CD14-positive monocyte (primary cell): ENCODE results near the gene NRXN3. TPM values are rescaled to one million over a fixed set of nuclear protein-coding genes. Genes with fewer than 3 reads are reported as not detected.

Experiments used
- DNase-seq, 3 donors: peaks; one replicate each; pipeline ENCODE4 v3.0.0-alpha.2; 2011 to 2022
- H2AFZ ChIP-seq: 2 replicates; pipeline ENCODE4 v1.6.0; 2012; ENCODE audit warnings: mild to moderate bottlenecking, low read depth, low read length, inconsistent platforms; ENCODE audit not compliant: insufficient read depth, poor library complexity, severe bottlenecking
- H3K27ac ChIP-seq, 2 donors: 1 replicate in 1 of 2; 2 replicates in 1 of 2; pipeline ENCODE4 v1.5.1; 2012 to 2013; ENCODE audit warnings: low read length in 2 of 2, control low read depth in 1 of 2, inconsistent platforms in 1 of 2, low read depth in 1 of 2, mild to moderate bottlenecking in 1 of 2
- H3K27me3 ChIP-seq, 2 donors: one replicate each; pipeline versions ENCODE4 v1.6.0 to v1.6.1; 2011 to 2013; ENCODE audit warnings: low read length in 2 of 2; ENCODE audit not compliant: control insufficient read depth in 2 of 2, insufficient read depth in 2 of 2
- H3K36me3 ChIP-seq, 2 donors: replicated peaks in 1 of 2; 1 replicate in 1 of 2; 2 replicates in 1 of 2; pipeline versions ENCODE4 v1.5.1 to v1.6.1; 2012 to 2013; ENCODE audit warnings: low read length in 2 of 2, control low read depth in 1 of 2, inconsistent platforms in 1 of 2, mild to moderate bottlenecking in 1 of 2; ENCODE audit not compliant: insufficient read depth in 2 of 2, control insufficient read depth in 1 of 2
- H3K4me1 ChIP-seq, 2 donors: 1 replicate in 1 of 2; 2 replicates in 1 of 2; pipeline versions ENCODE4 v1.5.1 to v1.6.1; 2012 to 2013; ENCODE audit warnings: low read length in 2 of 2, control low read depth in 1 of 2, inconsistent platforms in 1 of 2, mild to moderate bottlenecking in 1 of 2, moderate library complexity in 1 of 2; ENCODE audit not compliant: insufficient read depth in 2 of 2, control insufficient read depth in 1 of 2
- H3K4me2 ChIP-seq: replicated peaks from 2 replicates; pipeline ENCODE3; 2012; ENCODE audit warnings: low read length, moderate library complexity, mild to moderate bottlenecking; ENCODE audit not compliant: poor library complexity, severe bottlenecking; ENCODE audit errors: extremely low read depth
- H3K4me3 ChIP-seq, 3 experiments: fragments of 200-600 bp in 1 of 3; sonication (generic) in 1 of 3; replicated peaks in 1 of 3; 1 replicate in 2 of 3; 2 replicates in 1 of 3; pipeline ENCODE4 v1.5.1; 2011 to 2013; ENCODE audit warnings: low read length in 3 of 3, mild to moderate bottlenecking in 3 of 3, control low read depth in 2 of 3, low read depth in 2 of 3, inconsistent platforms in 1 of 3, moderate library complexity in 1 of 3
- H3K79me2 ChIP-seq: 2 replicates; pipeline ENCODE4 v1.6.0; 2012; ENCODE audit warnings: mild to moderate bottlenecking, control low read depth, inconsistent platforms, low read length, moderate library complexity; ENCODE audit not compliant: insufficient read depth
- H3K9ac ChIP-seq: 2 replicates; pipeline ENCODE4 v1.6.0; 2017; ENCODE audit warnings: low read length, mild to moderate bottlenecking; ENCODE audit not compliant: insufficient read depth, poor library complexity, severe bottlenecking
- H3K9me3 ChIP-seq, 2 donors: replicated peaks in 1 of 2; 1 replicate in 1 of 2; 2 replicates in 1 of 2; pipeline versions ENCODE4 v1.5.1 to v1.6.1; 2012 to 2013; ENCODE audit warnings: low read length in 2 of 2, control low read depth in 1 of 2; ENCODE audit not compliant: control insufficient read depth in 1 of 2, insufficient read depth in 1 of 2
- H4K20me1 ChIP-seq: 2 replicates; pipeline ENCODE4 v1.6.0; 2012; ENCODE audit warnings: mild to moderate bottlenecking, low read length, control low read depth, moderate library complexity; ENCODE audit not compliant: insufficient read depth
- H3K27ac Mint-ChIP-seq, 7 donors: one replicate each; pipeline ENCODE4 v1.8.0; 2020; ENCODE audit warnings: mild to moderate bottlenecking in 7 of 7, mixed read lengths in 7 of 7, moderate library complexity in 6 of 7, inconsistent platforms in 2 of 7
- H3K27me3 Mint-ChIP-seq, 3 donors: one replicate each; pipeline ENCODE4 v1.8.0; 2021 to 2022; ENCODE audit warnings: low read depth in 3 of 3, mild to moderate bottlenecking in 3 of 3, mixed read lengths in 3 of 3, moderate library complexity in 3 of 3, inconsistent platforms in 1 of 3
- H3K36me3 Mint-ChIP-seq, 2 donors: one replicate each; pipeline ENCODE4 v1.8.0; 2020; ENCODE audit warnings: mixed read lengths in 2 of 2, inconsistent platforms in 1 of 2, mild to moderate bottlenecking in 1 of 2
- H3K4me1 Mint-ChIP-seq: one replicate; pipeline ENCODE4 v1.8.0; 2020; ENCODE audit warnings: mild to moderate bottlenecking, mixed read lengths
- H3K4me3 Mint-ChIP-seq, 2 donors: one replicate each; pipeline ENCODE4 v1.8.0; 2020; ENCODE audit warnings: mild to moderate bottlenecking in 2 of 2, mixed read lengths in 2 of 2, moderate library complexity in 1 of 2
- H3K9me3 Mint-ChIP-seq, 7 donors: one replicate each; pipeline ENCODE4 v1.8.0; 2020 to 2022; ENCODE audit warnings: mixed read lengths in 7 of 7, mild to moderate bottlenecking in 6 of 7, moderate library complexity in 6 of 7, inconsistent platforms in 2 of 7
- WGBS: methylation state at CpG from one replicate; pipeline ENCODE4 v1.1.5; 2013; ENCODE audit warnings: missing lambda C conversion rate; ENCODE audit not compliant: insufficient coverage; 5-methylcytosine and 5-hydroxymethylcytosine counted together
- intact Hi-C, 2 donors: fragments of 100-400 bp; cut with micrococcal nuclease; formaldehyde crosslinking; loops; one replicate each; pipeline versions ENCODE4 v1.15.0 to v1.15.1; 2023
- polyA plus RNA-seq, 3 donors: library from polyadenylated mRNA; depleted of rRNA in 1 of 3; unstranded in 2 of 3; stranded (reverse) in 1 of 3; fragments of 300-500 nt in 2 of 3; fragments of >200 nt in 1 of 3; fragmentation: Illumina TruSeq in 2 of 3; gene quantifications; 1 replicate in 2 of 3; 2 replicates in 1 of 3; pipeline ENCODE4 v1.2.3, GENCODE V29; 2012 to 2021
- TF ChIP-seq, protein P1 (sequence below): fragments of 200-600 bp; IDR thresholded peaks from one replicate; pipeline ENCODE4 v1.8.0; 2022; ENCODE audit warnings: antibody characterized with exemption, mild to moderate bottlenecking

NRXN3 gene
- polyA plus RNA-seq, 3 donors, result not detected

GRCh38 chr14:79597566-79597965, 1427.4 kb downstream of the NRXN3 start:
- H3K4me3 ChIP-seq, result no peak overlapping the region
- H2AFZ ChIP-seq, result no peak overlapping the region
- no peaks in the 10 kb centered on the region for H3K9me3 ChIP-seq
- TF ChIP-seq, protein P1, sequence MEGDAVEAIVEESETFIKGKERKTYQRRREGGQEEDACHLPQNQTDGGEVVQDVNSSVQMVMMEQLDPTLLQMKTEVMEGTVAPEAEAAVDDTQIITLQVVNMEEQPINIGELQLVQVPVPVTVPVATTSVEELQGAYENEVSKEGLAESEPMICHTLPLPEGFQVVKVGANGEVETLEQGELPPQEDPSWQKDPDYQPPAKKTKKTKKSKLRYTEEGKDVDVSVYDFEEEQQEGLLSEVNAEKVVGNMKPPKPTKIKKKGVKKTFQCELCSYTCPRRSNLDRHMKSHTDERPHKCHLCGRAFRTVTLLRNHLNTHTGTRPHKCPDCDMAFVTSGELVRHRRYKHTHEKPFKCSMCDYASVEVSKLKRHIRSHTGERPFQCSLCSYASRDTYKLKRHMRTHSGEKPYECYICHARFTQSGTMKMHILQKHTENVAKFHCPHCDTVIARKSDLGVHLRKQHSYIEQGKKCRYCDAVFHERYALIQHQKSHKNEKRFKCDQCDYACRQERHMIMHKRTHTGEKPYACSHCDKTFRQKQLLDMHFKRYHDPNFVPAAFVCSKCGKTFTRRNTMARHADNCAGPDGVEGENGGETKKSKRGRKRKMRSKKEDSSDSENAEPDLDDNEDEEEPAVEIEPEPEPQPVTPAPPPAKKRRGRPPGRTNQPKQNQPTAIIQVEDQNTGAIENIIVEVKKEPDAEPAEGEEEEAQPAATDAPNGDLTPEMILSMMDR, result no peak
- Mint-ChIP-seq H3K27me3 (no peaks in the 10 kb centered on the region), H3K4me1 (no peaks in the 10 kb centered on the region), H3K9me3 (peaks cover 0 to 8% (median 0%) of the 10 kb centered on the region in 7 donors), H3K4me3 (no peak overlapping the region), H3K36me3 (no peaks in the 10 kb centered on the region), H3K27ac (no peak overlapping the region)
- no peak for DNase-seq
- H3K4me1 ChIP-seq, result no peaks in the 10 kb centered on the region
- H3K4me2 ChIP-seq, result no peak overlapping the region
- no peak overlapping the region for H3K27ac ChIP-seq
- H3K36me3 ChIP-seq, result no peaks in the 10 kb centered on the region
- no peaks in the 10 kb centered on the region for H4K20me1 ChIP-seq
- 100% methylated on average over 1 of the region's 4 CpGs for WGBS
- no peak overlapping the region for H3K9ac ChIP-seq
- intact Hi-C loops, result no loop called here
- H3K27me3 ChIP-seq, result no peaks in the 10 kb centered on the region
- no peaks in the 10 kb centered on the region for H3K79me2 ChIP-seq

GRCh38 chr14:79598339-79598738, 1428.2 kb downstream of the NRXN3 start:
- H3K36me3 Mint-ChIP-seq, result no peaks in the 10 kb centered on the region
- TF ChIP-seq, protein P1, result no peak
- no peak for DNase-seq
- Histone ChIP-seq H3K79me2 (no peaks in the 10 kb centered on the region), H3K4me2 (no peak overlapping the region), H3K4me1 (no peaks in the 10 kb centered on the region), H3K4me3 (no peak overlapping the region), H3K27me3 (no peaks in the 10 kb centered on the region), H3K9ac (no peak overlapping the region), H4K20me1 (no peaks in the 10 kb centered on the region), H2AFZ (no peak overlapping the region), H3K27ac (no peak overlapping the region), H3K36me3 (no peaks in the 10 kb centered on the region), H3K9me3 (no peaks in the 10 kb centered on the region)
- H3K4me3 Mint-ChIP-seq, result no peak overlapping the region
- H3K27ac Mint-ChIP-seq, result no peak overlapping the region
- H3K9me3 Mint-ChIP-seq, result peaks cover 0 to 5% (median 0%) of the 10 kb centered on the region in 7 donors
- intact Hi-C loops, result no loop called here
- no peaks in the 10 kb centered on the region for H3K4me1 Mint-ChIP-seq
- no peaks in the 10 kb centered on the region for H3K27me3 Mint-ChIP-seq
- no CpG with 5 or more reads among the region's 2 CpGs for WGBS
